ENCODE data around the gene FOXP1.

DNA sequence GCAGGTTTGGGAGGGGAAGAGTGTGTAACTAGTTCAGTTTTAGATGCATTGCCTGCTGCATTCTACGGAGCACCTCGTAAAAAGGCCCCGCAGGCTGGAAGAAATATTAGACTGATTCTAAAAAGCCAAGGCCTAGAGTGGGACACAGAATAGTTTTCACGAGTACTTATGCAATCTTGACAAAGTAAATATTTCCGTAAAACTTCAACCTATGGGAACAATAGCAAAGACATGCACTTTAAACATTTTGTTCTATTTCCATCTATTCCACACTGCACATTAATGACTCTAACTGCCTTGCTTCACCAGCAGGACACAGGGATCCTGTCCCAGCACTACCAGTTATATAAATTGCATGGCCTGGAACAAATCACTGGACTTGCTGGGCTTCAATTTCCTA lies 260.0 kb downstream of the FOXP1 start:
- TF ChIP-seq, protein P1, sequence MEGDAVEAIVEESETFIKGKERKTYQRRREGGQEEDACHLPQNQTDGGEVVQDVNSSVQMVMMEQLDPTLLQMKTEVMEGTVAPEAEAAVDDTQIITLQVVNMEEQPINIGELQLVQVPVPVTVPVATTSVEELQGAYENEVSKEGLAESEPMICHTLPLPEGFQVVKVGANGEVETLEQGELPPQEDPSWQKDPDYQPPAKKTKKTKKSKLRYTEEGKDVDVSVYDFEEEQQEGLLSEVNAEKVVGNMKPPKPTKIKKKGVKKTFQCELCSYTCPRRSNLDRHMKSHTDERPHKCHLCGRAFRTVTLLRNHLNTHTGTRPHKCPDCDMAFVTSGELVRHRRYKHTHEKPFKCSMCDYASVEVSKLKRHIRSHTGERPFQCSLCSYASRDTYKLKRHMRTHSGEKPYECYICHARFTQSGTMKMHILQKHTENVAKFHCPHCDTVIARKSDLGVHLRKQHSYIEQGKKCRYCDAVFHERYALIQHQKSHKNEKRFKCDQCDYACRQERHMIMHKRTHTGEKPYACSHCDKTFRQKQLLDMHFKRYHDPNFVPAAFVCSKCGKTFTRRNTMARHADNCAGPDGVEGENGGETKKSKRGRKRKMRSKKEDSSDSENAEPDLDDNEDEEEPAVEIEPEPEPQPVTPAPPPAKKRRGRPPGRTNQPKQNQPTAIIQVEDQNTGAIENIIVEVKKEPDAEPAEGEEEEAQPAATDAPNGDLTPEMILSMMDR (IDR thresholded peaks at IDR 0.05; ENCODE audit: low read depth, low read length, poor library complexity, severe bottlenecking): no peak
- no peak for TF ChIP-seq EZH2phosphoT487 (IDR thresholded peaks at IDR 0.05; ENCODE audit: borderline replicate concordance, low read length)
